Adipose tissue (tissue), 3 donors: ENCODE results near the gene CNTROB. TPM values are rescaled to one million over a fixed set of nuclear protein-coding genes. Genes with fewer than 3 reads are reported as not detected.
"Not testable (repeated sequence)": the region's sequence is repeated elsewhere in the genome, so short reads cannot be mapped to it uniquely, and the experiment has no call there.

ENCODE experiments used
- H3K27ac ChIP-seq: one replicate; pipeline ENCODE4 v1.5.1; 2013; ENCODE audit warnings: low read depth, low read length
- WGBS, 3 donors: extraction: QIAGEN DNeasy Blood & Tissue Kit; methylation state at CpG; one replicate each; pipeline ENCODE4 v1.1.7; 2013; 5-methylcytosine and 5-hydroxymethylcytosine counted together
- polyA plus RNA-seq, 3 donors: library from polyadenylated mRNA; stranded (reverse); fragments of 200-250 nt; gene quantifications; one replicate each; pipeline ENCODE4 v1.2.3, GENCODE V29; 2013
- donor health status: healthy with polysubstance abuse.
- donor health status: Bipolar disorder and iron deficiency.
- donor health status: healthy.

The CNTROB gene
- polyA plus RNA-seq, 3 donors, result 10.8 to 28.0 (median 15.7) TPM

DNA sequence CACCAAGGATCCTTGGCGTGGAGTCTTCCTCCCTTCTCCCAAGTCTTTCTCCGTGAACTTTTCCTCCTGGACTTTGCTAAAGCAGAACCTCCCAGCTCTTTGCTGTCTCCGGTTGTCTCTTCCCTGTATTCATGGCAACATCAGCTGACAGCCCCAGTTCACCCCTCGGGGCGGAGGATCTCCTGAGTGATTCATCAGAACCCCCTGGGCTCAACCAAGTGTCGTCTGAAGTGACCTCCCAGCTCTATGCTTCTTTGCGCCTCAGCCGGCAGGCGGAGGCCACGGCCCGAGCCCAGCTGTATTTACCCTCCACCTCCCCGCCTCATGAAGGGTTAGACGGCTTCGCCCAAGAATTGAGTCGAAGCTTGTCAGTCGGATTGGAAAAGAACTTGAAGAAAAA lies 943 bp downstream of the CNTROB start:
- 9 to 11% (median 10%) methylated on average over 16 of the region's 16 CpGs for WGBS, 3 donors
- H3K27ac ChIP-seq, result no peak overlapping the region

DNA sequence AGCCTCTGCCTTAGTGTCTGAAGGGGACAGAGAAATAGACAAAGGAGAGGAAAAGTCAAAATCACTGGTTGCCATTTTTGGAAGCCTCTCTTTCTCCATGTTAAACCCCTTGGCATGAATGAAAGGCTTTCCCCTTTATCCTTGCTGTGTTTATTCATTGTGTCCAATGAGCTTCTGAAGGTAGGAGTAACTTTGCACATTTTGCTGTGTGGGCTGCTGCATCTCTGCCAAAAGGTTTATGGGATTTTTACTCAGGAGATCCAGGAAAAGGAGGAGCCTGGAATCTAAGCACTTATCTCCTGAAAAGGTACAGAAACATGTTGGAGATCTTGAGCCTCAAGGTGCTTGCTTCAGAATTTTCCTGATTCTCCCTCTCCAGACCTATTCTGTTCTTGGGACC lies 3.9 kb downstream of the CNTROB start:
- no peak overlapping the region for H3K27ac ChIP-seq

DNA sequence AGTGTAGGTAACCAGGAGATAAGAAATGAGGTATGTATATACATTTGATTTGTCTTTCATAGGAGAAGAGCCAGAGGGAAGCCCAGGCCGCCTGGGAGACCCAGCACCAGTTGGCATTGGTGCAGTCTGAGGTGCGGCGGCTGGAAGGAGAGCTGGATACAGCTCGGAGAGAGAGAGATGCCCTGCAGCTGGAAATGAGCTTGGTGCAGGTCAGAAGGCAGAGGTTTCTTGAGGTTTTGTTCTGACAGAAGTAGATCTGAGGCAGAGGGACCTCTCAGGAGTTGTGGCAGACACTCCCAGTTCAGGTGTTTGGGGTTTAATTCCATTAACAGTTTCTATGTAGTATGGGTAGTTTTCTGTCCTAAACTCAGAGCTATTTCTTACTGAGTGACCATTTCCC lies 8.0 kb downstream of the CNTROB start:
- no peak overlapping the region for H3K27ac ChIP-seq
- WGBS, 3 donors, result 94 to 100% (median 96%) methylated on average over 4 of the region's 4 CpGs

DNA sequence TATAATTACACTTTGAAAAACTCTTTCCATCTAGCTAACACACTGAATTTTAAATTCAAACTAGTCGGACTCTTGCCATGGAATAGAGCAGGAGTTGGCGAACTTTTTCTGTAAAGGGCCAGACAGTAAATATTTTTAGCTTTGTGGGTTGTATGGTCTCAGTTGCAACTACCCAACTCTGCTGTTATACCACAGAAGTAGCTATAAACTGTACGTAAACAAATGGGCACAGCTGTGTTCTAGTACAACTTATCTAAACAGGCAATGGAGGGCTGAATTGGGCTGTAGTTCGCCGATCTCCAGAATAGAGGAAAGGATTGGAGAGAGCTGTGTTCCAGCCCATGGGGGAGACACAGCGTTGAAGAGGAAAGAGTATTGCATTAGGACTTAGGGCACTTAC lies 8.7 kb downstream of the CNTROB start:
- WGBS, 3 donors, result 93 to 95% (median 94%) methylated on average over 6 of the region's 6 CpGs
- H3K27ac ChIP-seq, result no peak overlapping the region

DNA sequence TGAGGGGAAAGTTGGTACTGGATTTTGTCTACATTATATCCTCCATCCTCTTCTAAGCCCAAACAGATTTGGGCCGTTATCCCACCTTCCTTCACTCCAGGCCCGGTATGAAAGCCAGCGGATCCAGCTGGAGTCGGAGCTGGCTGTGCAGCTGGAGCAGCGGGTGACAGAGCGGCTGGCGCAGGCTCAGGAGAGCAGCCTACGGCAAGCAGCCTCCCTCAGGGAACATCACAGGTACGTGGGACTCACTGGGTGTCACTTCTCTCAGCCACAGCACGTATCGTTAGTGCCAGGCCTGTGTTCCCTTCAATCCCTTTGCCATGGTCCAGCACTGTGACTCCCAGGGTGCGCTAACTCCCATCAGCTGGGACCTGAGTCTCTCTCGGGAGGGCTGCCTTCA lies 11.3 kb downstream of the CNTROB start:
- 93 to 97% (median 94%) methylated on average over 13 of the region's 13 CpGs for WGBS, 3 donors
- no peak overlapping the region for H3K27ac ChIP-seq

DNA sequence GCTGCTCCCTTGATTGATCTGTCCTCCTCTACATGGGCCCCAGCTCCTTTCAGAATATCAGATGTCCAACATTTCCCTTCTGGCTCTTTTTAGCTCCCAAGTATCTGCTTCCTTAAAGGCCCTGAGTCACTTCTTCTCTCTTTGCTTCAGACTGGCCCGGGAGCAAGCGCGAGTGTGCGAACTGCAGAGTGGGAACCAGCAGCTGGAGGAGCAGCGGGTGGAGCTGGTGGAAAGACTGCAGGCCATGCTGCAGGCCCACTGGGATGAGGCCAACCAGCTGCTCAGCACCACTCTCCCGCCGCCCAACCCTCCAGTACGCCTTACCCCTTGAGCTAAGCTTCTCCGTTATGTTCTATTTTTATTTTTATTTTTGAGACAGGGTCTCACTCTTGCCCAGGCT lies 12.3 kb downstream of the CNTROB start:
- 91 to 93% (median 93%) methylated on average over 9 of the region's 9 CpGs for WGBS, 3 donors
- H3K27ac ChIP-seq, result no peak overlapping the region

DNA sequence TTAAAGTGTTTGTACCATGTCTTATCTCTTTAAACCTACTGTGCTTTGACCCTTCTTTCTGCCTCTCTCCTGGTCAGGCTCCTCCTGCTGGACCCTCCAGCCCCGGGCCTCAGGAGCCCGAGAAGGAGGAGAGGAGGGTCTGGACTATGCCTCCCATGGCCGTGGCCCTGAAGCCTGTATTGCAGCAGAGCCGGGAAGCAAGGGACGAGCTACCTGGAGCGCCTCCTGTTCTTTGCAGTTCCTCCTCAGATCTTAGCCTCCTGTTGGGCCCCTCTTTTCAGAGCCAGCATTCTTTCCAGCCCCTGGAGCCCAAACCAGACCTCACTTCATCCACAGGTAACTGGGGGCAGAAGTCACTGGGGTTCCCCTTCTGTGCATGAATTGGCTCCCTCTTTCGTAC lies 13.6 kb downstream of the CNTROB start:
- H3K27ac ChIP-seq, result no peak overlapping the region
- WGBS, 3 donors, result 92 to 95% (median 93%) methylated on average over 7 of the region's 7 CpGs

DNA sequence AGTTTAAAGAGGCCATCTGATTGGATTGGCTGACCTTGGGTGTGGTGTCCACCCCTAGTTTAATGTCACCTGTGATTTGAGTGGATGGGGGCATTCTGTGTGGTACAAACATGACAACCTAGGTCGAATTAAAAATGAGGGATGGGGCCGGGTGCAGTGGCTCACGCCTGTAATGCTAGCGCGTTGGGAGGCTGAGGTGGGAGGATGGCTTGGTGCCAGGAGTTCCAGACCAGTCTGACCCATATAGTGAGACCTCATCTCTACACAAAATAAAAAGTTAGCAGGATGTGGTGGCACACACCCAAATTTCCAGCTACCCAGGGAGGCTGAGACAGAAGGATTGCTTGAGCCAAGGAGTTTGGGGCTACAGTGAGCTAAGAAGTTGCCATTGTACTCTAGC lies 14.4 kb downstream of the CNTROB start:
- no peak overlapping the region for H3K27ac ChIP-seq
- WGBS, 3 donors, result 83 to 93% (median 85%) methylated on average over 5 of the region's 5 CpGs

DNA sequence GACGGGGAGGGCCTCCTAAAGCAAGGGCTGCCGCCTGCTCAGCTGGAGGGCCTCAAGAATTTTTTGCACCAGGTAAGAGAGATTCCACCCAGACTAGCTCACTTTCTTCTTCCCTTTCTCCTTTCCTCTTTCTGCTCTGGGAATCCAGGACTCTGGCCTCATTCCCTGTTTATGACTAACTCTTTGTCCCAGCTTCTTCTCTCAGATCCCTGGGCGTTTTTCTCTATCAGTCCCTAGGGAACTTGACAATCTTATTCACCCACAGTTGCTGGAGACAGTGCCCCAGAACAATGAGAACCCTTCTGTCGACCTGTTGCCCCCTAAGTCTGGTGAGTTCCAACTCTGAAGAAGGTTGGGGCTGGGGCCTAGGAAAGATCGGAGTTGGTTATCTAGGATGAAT lies 15.6 kb downstream of the CNTROB start:
- H3K27ac ChIP-seq, result no peak overlapping the region
- 85 to 88% (median 86%) methylated on average over 5 of the region's 5 CpGs for WGBS, 3 donors

DNA sequence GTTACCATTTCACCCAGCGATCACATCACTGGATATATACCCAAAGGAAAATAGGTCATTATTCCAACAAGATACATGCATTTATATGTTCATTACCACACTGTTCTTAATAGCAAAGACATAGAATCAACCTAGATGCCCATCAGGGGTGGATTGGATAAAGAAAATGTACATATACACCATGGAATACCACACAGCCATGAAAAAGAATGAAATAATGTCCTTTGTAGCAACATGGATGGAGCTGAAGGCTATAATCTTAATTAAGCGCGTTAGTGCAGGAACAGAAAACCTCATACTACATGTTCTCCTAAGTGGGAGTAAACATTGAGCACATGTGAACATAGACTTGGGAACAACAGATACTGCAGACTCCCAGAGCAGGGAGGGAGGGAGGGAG lies 18.6 kb downstream of the CNTROB start:
- H3K27ac ChIP-seq, result no peak overlapping the region
- 76 to 97% (median 79%) methylated on average over 3 of the region's 3 CpGs for WGBS, 3 donors

DNA sequence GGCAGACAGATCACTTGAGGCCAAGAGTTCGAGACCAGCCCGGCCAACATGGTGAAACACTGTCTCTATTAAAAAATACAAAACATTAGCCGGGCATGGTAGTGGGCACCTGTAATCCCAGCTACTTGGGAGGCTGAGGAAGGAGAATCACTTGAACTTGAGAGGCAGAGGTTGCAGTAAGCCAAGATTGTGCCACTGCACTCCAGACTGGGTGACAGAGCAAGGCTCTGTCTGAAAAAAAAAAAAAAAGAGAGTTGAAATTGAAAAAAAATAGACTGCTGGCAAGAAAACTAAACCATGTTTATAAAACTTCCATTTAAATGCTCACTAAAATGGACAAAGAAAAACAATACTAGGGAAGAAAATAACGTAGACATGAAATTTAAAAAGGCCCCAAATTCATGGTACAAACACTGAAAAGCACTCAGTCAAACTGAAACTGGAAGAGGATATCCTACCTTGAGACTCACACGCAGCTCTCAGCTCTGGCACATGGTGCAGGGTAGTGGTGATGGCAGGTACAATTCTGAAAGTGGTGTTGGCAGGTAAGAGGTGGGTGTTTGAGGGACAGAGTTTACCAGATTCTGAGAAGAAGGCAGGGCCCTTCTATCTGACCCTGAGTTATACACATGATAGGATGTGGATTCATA lies 19.3 kb downstream of the CNTROB start:
- H3K27ac ChIP-seq, result no peak overlapping the region
- 73 to 84% (median 77%) methylated on average over 5 of the region's 5 CpGs for WGBS, 3 donors

DNA sequence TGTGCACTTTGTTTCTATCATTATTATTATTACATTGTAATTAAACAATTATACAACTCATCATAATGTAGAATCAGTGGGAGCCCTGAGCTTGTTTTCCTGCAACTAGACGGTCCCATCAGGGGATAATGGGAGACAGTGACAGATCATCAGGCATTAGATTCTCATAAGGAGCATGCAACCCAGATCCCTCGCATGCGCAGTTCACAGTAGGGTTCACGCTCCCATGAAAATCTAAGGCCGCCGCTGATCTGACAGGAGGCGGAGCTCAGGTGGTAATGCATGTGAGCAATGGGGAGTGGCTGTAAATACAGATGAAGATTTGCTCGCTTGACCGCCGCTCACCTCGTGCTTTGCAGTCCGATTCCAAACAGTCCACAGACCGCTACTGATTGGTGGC lies 21.3 kb downstream of the CNTROB start:
- not testable (repeated sequence) for H3K27ac ChIP-seq
- 92 to 97% (median 95%) methylated on average over 13 of the region's 13 CpGs for WGBS, 3 donors

DNA sequence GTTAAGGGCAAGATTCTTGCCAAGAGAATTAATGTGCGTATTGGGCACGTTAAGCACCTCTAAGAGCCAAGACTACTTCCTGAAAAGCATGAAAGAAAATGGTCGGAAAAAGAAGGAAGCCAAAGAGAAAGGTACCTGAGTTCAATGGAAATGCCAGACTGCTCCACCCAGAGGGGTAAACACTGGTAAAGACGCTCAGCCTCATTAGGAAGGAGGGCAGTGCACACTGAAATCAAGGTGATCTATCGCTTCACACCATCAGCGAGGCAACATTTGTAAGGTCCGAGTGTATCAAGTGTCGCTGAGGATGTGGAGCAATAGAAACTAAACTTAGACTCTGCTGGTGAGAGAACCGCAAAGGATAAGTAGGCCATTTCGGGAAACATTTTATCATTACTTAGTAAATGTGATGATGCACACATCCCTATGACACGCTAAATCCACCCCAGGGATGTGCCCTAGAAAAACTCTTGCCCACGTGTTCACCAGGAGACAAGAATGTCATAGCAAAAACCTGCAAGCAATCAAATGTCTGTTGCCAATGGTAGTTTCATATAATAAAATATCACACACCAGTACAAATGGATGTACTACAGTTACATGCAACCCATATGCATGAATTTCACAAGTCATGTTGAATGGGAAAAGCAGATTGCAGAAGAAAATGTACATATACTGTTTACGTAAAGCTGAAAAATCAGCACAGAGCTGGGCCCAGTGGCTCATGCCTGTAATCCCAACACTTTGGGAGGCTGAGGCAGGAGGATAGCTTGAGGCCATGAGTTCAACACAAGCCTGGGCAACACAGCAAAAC lies 23.6 kb downstream of the CNTROB start:
- 72 to 79% (median 74%) methylated on average over 13 of the region's 13 CpGs for WGBS, 3 donors
- H3K27ac ChIP-seq, result no peak overlapping the region

DNA sequence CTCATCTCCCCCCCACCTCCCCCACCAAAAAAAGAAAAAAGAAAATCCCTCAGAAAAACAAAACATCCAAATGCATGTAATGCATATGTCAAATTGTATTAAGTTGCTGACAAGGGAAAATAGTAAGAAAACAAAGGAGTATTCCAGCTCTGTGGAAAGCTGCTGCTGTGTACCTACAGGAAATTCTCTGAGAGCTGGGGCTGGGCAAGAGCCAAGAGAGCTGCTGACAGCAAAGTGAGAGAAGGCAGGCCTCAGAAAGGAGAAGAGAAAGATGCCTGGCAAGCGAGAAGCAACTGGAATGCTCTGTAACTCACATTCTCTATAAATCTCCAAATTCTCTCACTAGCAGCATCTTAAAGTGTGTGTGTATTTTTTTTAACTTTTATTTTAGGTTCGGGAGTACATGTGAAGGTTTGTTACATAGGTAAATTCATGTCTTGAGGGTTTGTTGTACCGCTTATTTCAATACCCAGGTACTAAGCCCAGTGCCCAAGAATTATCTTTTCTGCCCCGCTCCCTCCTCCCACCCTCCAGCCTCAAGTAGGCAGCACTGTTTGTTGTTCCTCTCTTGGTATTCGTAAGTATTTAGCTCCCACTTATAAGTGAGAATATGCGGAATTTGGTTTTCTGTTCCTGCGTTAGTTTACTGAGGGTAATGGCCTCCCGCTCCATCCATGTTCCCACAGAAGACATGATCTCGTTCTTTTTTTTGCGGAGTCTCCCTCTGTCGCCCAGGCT lies 24.4 kb downstream of the CNTROB start:
- 76 to 85% (median 85%) methylated on average over 11 of the region's 11 CpGs for WGBS, 3 donors
- no peak overlapping the region for H3K27ac ChIP-seq

DNA sequence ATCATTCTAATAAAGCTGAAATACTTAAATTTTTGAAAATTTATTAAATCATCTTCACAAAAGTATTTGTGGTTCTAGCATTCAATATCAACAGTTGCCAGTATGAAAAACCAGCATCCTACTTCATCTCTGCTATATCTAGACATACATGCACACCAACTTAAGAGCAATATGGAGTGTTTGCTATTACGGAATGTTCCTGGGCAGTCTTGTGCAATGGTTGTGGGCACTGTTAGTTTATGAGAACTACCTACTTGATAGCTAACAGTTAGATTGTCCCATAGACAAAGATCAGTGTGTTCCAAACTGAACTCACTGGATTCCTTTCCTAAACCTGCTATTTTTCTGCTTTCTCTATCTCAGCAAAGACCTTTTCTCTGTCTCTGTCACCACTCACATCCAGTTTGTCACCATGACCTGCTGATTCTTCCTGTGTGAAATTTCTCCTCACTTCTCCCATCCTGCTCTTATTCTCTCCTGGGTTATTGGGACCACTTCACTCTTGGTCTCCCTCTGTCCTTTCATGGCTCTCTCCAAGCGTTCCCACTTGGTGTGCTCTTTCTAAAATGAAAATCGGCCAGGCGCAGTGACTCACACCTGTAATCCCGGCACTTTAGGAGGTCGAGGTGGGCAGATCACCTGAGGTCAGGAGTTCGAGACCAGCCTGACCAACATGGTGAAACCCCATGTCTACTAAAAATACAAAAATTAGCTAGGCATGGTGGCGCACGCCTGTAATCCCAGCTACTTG lies 27.7 kb downstream of the CNTROB start:
- WGBS, 3 donors, result 82 to 91% (median 91%) methylated on average over 9 of the region's 9 CpGs
- no peak overlapping the region for H3K27ac ChIP-seq

DNA sequence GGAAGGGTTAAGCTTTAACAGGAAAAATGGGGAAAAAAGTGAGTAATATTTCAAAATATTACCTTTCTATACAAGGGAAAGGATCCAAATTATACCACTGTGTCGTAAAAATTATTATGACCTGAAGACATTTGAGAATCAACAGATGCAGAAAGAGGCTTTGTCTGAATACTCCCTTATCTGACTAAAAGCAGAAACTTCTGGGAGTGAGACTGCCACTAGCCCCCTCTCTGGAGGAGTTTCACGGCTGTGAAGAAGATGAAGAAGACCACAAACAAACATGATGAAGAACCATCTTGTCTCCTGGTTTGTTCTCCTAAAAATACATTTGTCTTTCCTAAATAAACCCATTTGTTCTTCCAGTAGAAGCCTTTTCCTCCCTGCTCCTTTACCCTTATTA lies 29.4 kb downstream of the CNTROB start:
- 21 to 52% (median 23%) methylated on average over 2 of the region's 2 CpGs for WGBS, 3 donors
- H3K27ac ChIP-seq, result no peak overlapping the region

DNA sequence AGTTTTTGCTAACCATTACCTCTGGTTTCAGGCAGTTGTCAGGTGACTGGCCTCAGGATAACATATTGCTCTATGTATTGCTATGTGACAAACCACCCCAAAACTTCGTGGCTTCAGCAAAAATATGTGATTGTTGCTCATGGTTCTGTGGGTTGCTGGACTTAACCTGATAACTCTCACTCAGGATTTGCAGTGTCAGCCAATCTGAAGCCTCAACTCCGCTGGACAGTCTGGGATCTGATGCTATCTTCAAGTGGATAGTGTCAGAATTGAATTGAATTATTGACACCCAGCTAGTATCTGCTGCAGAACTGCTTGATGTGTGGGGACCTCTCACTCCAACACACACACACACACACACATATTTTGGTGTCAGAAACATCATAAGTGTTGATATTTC lies 35.7 kb downstream of the CNTROB start:
- 59 to 64% (median 61%) methylated on average over 2 of the region's 2 CpGs for WGBS, 3 donors
- no peak overlapping the region for H3K27ac ChIP-seq

DNA sequence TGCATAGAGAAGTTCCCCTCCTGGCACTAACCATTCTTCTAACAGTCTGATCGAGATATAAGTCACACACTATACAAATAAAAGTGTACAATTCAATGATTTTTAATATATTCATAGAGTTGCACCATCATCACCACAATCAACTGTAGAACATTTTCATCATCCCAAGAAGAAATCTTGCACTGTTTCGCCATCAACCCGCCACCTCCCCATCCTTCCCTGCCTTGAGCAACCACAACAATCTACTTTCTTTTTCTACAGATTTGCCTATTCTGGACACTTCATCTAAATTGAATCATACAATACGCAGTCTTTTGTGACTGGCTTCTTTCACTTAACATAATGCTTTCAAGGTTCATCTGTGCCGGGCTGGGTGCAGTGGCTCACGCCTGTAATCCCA lies 37.4 kb downstream of the CNTROB start:
- no peak overlapping the region for H3K27ac ChIP-seq

DNA sequence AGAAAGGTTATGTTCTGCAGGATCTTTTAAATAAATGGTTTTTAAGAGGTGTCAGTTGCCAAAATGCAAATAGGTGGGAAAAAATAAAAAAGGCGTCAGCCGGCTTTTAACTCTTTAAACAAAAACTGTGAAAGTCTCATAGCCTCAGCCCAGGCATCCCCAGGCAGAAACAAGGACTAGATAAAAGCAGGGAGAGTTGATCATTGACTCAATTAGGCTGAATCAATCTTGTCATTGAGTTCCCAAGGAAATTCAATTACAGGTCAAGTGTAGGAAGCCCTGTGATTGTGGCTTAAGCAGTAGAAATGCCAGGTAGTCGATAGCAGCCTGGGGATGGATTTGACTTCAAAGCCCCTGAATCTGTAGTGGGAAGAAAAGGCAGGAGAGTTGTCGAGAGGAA lies 39.6 kb downstream of the CNTROB start:
- no peak overlapping the region for H3K27ac ChIP-seq
- 71 to 79% (median 78%) methylated on average over 4 of the region's 4 CpGs for WGBS, 3 donors

More for the DNA sequence above, 37.4 kb downstream of the CNTROB start:
- 56 to 86% (median 63%) methylated on average over 6 of the region's 6 CpGs for WGBS, 3 donors
